NCI-H1105 treated with DMSO at 0.1 percent for 48 hours (cell line): ENCODE data around the gene TTL.
"Not testable (repeated sequence)": the region's sequence is repeated elsewhere in the genome, so short reads cannot be mapped to it uniquely, and the experiment has no call there.

Source experiments
- DNase-seq: peaks from one replicate; lab custom pipeline; 2025; lab: John Stamatoyannopoulos, UW

Gene TTL

DNA sequence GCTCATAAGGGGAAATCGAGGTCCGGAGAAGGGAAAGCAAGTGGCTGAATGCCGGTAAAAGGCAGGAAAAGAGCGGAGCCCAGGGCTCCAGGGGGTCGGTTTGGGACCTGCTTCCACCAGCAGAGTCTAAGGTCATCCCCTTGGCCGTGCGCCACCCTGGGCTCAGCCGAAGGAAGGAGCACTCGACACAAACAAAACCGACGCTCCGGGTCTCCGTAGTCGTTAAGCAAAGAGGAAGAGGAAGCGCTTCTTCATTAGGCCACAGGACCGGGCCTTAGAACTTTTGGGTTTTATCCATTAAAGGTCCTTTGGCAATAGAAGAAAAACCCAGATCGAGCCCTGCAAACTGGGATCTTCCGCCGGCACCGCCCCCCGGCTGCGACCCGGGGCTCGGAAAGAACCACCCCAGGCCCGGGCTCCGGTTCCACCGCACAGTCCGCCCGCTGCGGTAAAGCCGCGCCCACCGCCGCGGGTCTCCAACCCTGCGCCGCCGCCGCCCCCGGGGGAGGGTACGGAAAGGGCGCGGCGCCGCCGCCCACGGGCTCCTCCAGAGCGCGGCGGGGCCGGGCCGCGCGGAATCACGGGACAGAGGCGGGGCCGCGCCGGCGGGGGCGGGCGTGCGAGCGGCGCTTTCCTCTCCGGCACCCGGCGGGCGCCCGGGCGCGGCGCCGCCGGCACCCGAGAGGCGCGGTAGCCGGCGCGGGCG is at the start of gene TTL:
Gene TTL (plus strand): TSS at position 629 of the 706 bp plus-strand sequence. CDS start 189 bp downstream, outside the sequence.
- peak; percentile 66 for DNase-seq

DNA sequence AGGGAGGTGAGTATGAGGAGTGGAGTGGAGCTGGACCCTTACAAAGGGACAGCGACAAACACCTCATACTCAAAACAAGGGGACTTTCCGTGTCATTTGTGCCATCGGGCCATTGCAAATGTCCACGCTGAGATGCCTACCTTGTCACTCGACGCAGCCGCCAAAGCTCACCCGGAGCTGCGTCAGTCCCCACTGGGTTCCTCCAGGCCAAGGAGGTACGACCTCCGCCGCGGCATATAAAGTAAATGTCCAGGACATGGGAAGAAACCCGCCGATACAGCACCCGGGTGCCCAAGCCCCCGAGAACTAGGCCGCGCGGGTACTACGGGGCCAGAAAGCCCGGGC is 49.6 kb upstream of the TTL start:
- not testable (repeated sequence) for DNase-seq

DNA sequence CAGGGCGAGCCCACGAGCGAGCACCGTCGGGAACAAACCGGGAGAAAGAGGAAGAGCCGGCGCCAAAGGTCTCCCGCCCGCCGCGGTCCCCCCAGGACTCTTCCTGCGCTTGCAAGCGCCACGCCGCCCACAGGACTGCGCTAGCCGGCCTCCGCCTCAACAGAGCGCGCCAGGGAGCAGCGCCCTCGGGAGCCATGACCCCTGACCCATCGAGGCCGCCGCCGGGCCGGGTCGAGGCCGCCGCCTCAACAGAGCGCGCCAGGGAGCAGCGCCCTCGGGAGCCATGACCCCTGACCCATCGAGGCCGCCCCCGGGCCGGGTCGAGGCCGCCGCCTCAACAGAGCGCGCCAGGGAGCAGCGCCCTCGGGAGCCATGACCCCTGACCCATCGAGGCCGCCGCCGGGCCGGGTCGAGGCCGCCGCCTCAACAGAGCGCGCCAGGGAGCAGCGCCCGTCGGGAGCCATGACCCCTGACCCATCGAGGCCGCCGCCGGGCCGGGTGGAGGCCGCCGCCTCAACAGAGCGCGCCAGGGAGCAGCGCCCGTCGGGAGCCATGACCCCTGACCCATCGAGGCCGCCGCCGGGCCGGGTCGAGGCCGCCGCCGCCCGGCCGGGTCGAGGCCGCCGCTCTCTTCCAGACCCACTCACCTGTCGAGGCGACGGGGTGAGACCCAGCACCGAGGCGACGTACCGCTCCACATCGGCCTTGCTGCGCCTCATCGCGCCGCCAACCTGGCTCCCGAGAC is 49.0 kb upstream of the TTL start:
- not testable (repeated sequence) for DNase-seq

DNA sequence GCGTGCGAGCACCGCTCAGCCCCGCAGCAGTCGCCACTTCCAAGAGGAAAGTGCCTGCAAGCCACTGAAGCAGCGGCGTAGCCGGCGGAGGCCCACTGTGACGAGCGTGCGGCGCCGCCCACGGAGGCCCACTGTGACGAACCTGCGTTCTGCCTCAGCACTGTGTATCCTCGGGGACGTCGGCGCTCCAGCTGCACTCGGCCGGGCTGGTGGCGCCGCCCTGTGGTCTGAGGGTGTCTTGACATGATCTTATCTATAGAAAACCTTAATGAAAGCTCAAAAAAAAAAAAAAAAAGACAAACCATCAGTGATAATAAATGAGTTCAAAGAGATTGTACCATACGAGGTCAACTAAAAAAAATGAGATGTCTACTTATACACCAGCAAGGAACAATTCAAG is 48.5 kb upstream of the TTL start, which contains the start of gene RGPD8:
Gene RGPD8 (minus strand): TSS at position 166 of the 400 bp plus-strand sequence. CDS start 192 bp downstream, outside the sequence.
- not testable (repeated sequence) for DNase-seq

DNA sequence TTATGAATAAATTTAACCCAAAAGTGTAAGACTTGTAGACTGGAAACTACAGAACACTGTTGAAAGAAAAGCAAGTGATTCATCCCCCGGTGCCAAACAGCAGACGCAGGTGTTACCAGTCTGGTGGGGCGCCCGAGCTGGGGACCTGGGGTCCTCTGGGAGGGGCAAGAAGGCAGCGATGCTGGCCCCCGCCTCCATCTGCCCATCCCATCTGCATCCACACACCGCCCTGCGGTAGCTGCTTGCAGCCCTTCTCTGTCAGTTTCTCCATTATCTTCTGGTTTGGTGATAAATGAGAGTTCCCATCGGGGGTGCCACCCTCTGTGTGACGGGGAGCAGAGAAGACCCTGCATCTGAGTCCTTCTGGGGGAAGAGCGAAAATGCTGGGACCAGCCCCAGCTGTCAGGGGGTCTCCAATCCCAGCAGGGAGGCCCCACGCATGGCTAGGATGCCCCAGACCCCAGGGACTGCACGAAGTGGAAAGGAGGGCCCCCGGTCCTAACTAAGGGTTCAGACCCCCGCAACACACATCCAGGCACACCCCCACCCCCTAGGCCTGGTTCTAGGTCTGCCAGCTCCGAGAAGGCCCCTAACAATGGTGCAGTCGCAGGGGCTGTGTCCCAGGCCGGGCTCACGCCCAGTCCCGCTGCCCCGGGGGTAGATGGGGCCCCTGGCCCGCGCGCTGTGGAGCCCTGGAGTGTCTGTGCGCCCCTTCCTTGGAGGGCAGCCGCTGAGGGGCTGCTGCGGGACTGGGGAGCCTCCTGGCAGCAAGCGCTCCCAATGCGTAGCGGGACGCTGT is 47.8 kb upstream of the TTL start:
- no peak for DNase-seq

DNA sequence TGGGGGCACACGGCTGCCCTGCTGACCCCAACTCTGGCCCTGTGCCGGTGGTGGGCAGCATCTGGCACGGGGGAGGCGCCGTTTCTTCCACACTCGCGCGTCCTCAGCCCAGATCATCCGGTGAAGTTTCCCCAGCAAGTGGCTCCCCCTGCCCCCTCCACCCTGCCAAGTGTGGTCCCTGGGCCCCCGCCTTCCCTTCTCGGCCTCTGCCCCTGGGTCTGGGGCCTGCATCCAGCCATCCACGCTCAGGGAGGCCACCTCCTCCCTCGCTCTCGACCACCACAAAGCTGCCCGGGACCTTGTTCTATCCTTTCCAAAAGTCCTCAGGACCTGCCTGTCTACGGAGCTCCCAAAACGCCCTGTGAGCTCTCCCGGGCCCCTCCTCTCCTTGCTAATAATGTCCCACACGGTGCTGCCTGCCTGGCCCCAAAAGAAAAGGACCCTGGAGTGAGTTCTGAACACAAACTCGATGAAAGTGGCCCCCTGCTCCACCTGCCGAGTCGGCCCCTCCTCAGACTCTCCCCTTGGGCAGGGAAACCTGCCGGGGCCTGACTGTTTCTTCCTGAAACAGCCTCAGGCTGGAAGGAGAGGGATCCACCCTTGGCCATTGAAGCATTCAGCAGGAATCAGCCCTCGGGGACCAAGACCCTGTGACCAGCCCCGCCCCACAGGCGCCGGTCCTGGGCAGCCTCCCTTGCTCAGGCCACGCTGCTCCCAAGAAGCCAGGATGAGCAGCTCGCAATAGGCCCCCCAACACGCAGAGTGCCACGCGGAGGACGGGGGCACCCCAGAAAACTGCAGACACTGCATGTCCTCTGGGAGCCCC is 46.9 kb upstream of the TTL start:
- DNase-seq: not testable (repeated sequence)

DNA sequence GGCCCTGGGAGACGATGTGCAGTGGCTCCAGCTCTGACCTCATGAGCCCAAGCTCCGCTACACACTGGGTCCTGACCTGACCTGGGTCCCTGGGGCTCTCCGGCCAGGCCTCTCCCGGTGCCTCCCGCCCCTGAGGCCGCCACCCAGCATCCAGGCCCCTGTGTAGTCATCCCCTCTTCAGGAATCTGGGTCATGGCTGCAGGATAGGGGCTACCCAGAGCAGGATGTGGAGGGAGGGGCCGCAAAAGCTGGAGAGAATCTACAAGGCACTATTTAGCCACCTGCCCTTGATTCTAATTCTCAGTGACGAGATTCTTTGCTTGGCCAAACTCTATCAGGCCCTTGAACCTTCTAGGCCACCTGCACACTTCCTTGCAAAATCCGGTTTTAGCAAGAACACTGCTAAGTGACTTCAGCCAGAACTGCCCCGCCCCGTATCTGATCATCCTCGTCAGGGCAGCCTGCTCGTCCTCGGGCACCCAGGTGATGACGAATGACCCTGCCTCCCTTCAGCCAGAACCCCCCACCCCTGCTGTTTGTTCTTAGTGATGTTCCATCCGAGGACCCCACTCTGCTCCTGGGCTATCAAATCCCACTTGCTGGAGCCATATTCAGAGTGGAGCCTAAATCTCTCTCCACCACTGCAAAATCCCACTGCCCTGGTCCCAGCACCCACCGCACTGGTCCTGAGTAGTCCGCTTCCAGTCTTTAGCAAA is 46.1 kb upstream of the TTL start:
- DNase-seq: not testable (repeated sequence)

DNA sequence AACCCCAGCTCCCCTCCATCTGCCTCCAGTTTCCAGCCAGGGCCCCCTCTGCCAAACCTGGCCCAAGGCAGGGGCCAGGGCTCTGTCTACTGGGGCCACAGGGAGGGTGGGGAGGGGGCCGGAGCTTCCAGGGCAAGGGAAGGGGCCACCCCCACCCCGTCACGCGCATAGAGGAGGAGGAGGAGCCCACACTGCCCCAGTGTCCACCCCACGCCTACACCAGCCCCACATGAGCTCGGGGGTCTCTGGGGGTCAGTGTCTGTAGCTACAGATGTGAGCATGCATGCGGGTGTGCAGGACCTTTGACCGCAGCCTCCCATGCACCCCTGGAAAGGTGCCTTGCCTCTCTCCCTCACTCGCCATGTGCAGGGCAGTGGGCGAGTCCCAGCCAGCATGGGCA is 45.0 kb upstream of the TTL start:
- not testable (repeated sequence) for DNase-seq

DNA sequence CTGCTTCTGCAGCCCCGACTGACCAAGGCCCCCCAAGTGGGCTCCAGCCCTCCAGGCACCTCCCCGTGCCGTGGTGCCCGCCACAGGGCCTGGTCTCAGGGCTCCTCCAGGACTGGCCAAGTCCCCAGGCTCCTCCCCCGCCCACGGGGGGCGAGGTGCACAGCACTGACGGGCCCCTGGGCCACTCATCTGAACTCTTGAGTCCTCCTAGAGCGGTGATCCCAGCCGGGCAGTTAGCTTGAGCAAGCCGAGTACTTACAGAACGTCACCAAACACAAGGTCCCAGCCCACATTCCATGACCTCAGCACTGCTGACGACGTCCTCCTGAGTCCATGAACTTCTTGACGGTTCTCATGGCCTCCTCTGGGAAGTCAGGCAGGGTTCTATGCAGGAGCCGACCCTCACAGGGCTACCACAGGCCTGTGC is 44.5 kb upstream of the TTL start:
- DNase-seq: not testable (repeated sequence)

DNA sequence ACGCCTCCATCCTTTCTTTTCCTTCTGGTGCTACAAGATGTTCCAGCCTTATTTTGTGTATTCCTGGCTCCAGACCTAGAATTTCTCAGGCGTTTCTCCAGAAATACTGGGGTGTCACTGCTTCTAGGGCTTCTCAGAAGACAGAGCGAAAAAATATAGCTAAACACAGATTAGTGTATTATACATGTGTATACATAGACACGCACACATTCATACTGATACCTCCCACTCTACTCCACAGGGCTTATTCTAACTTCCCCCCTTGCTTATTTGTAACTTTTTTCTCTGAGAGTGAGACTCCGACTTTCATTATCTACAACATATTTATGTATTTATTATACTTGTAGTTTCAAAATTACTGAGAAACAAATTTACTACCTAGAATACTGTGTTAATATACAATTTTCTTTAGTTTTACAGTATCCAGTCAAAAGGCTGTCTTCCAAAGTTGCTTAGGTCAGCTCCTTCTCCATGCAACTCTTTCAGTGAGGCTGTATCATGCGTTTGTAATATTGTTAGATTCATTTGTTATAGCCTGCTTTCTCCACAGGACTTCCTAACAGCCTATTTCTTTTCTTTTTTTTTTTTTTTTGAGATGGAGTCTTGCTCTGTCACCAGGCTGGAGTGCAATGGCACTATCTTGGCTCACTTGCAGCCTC is 43.2 kb upstream of the TTL start:
- DNase-seq: not testable (repeated sequence)

DNA sequence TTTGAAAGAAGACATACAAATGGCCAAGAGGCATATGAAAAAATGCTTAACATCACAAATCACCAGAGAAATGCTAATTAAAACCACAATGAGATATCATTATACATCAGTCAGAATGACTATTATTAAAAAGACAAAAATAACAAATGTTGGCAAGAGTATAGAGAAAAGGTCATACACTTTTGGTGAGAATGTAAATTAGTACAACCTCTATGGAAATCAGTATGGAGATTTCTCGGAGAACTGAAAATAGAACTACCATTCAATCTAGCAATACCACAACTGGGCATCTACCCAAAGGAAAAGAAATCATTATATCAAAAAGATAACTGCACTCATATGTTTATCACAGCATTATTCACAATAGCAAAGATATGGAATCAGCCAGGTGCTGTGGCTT is 37.7 kb upstream of the TTL start:
- not testable (repeated sequence) for DNase-seq

DNA sequence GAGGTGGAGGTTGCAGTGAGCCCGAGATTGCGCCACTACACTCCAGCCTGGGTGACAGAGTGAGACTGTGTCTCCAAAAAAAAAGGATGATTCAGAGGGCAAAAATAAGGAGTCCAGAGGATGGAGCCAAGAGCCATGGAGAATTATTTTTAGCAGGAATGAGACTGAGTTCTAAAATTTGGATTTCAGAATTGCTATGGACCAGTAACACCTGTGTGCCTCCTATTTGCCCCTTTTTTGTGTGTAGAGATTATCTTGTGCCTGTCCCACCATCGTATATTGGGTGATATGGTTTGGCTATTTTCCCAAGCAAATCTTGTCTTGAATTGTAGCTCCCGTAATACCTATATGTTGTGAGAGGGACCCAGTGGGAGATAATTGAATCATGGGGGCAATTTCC is 32.1 kb upstream of the TTL start:
- no peak for DNase-seq

DNA sequence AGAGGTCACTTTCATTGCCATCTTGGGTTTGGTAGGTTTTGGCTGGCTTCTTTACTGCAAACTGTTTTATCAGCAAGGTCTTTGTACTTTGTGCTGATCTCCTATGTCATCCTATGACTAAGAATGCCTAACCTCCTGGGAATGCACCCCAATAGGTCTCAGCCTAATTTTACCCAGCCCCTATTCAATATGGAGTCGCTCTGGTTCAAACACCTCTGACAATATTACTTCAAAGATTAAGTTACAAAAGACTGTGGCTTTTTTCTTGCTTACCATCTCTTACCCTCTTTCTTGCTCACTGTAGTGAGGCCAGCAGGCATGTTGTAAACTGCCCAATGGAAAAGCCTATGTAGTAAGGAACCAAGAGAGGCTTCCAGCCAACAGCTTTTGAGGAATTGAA is 30.6 kb upstream of the TTL start:
- DNase-seq: no peak

DNA sequence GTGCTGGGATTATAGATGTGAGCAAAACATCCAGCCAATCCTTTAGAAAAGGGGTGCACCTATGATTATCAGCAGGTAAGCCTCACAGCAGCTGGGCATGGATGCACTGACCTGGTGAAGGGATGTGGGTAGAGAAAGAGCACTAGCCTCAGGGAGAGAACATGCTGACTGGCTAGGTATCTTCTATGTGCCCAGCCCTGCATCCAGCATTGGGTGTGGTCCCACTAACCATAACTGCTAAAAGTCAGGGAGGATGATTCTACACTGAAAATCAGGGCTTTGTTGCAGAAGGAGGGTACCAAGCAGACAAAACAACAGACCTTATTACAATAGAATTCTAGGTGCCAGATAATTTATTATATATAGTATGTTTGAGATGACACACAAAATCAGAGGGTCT is 27.4 kb upstream of the TTL start:
- DNase-seq: no peak

DNA sequence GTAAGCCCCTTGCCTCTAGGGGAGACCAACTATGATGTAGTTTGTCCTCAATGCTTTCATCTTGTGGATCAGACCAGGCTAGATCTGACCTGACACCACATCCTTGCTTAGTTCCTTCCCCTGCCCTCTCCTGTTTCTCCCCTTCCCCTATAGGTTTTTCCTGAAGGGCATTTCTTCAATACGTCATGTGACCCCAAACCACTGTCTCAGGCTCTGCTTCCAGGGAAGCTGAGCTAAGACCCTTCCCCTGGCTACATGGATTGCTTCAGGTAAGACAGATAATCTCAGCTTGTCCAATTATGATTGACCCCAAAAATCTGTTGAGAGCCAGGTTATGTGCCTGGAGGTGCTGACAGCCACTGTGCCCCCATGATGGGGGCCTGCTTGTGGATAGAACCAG is 22.6 kb upstream of the TTL start:
- DNase-seq: no peak

DNA sequence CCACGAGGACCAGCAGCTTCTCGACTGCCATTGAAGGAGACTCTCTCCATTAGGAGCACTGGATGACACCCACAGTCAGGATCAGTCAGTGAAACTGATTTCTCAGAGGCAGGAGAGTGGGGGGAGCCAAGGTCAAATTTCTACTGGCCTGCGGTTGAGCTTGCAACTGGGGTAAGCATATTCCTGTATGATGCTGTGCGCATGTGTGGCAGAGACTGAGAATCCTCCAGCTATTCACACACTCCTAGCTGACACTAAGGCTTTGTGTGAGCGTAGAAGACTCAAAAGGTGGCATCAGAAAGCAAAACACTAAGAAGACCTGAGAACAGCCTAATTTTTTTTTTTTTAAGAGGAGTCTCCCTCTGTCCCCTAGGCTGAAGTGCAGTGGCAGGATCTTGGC is 19.8 kb upstream of the TTL start:
- DNase-seq: no peak

DNA sequence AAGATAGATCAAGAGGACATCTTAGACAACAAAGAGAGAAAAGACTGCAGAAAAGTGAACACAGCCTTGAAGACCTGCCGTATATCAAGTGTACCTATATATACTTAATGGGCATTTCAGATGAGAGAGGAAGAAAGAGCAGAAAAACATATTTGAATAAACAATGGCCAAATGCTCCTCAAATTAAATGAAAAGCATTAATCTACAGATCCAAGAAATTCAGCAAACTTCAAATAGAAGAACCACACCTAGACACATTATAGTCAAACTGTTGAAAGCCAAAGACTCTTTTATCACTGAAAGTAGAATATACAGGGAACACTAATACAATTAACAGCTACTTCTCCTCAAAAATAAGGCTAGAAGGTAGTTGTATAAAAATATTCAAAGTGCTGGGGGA is 18.7 kb upstream of the TTL start:
- DNase-seq: no peak

DNA sequence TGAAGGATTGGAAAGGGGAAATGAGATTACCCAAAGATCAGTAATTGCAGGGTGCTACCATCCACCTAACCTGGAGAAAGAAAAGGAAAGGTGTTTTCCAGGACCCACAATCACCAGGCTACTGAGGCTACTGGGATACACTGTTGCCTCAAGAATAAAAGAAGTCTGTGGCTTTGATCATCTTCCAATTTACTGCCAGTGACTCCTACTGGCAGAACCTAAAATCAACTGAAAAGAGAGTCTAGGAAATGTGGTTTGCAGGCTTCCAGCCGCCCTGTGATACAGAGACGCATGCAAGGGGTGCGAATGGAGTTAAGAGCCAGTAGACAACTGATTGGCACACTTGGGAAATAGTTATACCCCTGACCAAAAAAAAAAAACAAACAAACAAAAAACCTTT is 16.6 kb upstream of the TTL start:
- no peak for DNase-seq

DNA sequence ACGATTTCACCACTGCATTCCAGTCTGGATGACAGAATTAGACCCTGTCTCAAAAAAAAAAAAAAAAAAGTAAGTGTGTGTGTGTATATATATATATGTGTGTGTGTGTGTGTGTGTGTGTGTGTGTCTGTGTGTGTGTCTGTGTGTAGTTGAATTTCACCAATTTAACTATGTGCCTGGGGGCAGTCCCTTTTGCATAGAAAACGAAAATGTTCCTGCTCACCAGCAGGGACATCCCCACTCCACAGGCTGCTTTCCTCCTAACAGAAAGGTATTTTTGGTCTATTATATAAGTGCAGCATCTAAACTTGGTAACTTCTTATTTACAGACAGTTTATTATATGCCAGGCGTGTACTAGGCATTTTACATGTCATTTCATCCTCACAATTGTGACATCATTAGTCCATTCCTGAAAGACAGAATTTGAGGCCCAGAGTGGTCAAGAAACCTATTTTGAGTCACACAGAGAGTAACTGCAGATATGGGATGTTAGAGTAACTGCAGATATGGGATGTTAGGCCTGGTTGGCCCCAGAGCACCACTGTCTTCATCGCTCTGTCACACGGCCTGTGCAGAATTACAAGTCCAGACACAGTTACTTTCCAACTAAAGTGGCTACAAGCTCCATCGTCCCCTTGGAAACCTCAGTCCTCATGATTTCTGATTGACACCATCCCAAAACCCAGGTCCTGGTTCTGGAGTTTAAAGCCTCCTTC is 9.3 kb upstream of the TTL start:
- DNase-seq: no peak
